Renal cortex interstitium (tissue), 15 donors: ENCODE data around the gene TUBB4A. TPM values are rescaled to one million over a fixed set of nuclear protein-coding genes. Genes with fewer than 3 reads are reported as not detected.
"Not testable (repeated sequence)": the region's sequence is repeated elsewhere in the genome, so short reads cannot be mapped to it uniquely, and the experiment has no call there.

Experiments
- DNase-seq, 11 donors: peaks; one replicate each; pipeline ENCODE4 v3.0.0-alpha.2; 2013; ENCODE audit warnings: low read depth in 9 of 11, low spot score in 4 of 11; ENCODE audit errors: extremely low read depth in 1 of 11
- long read RNA-seq, 16 experiments: transcript quantifications; one replicate each; lab custom pipeline, GENCODE V29; 2026
- polyA plus RNA-seq, 3 donors: library from polyadenylated mRNA; unstranded; fragments of 120-200 nt; gene quantifications; one replicate each; pipeline ENCODE4 v1.2.1, GENCODE V29; 2013; ENCODE audit not compliant: insufficient read length in 3 of 3

Gene TUBB4A
- 10 to 100 TPM; 29.5 to 34.2 (median 31.4) TPM for polyA plus RNA-seq
- long read RNA-seq, donor 1, transcript TUBB4A-201 (4 exons, 2,552 nt) = major isoform, 7 of 9 reads
- long read RNA-seq, donor 1, partial matches to known transcripts = 0 of 9 reads
- long read RNA-seq, donor 1, other reads (novel, unspliced or antisense) = 0 of 9 reads
- long read RNA-seq, donor 2, transcript TUBB4A-201 (4 exons, 2,552 nt) = major isoform, 16 of 17 reads
- long read RNA-seq, donor 2, partial matches to known transcripts = 0 of 17 reads
- long read RNA-seq, donor 2, other reads (novel, unspliced or antisense) = 0 of 17 reads
- long read RNA-seq, donor 3, transcript TUBB4A-201 (4 exons, 2,552 nt) = major isoform, 17 of 17 reads
- long read RNA-seq, donor 3, partial matches to known transcripts = 0 of 17 reads
- long read RNA-seq, donor 3, other reads (novel, unspliced or antisense) = 0 of 17 reads
- long read RNA-seq, donor 4, transcript TUBB4A-201 (4 exons, 2,552 nt) = major isoform, 10 of 10 reads
- long read RNA-seq, donor 4, partial matches to known transcripts = 0 of 10 reads
- long read RNA-seq, donor 4, other reads (novel, unspliced or antisense) = 0 of 10 reads
- long read RNA-seq, donor 5 = 0 reads
- long read RNA-seq, donor 6, transcript TUBB4A-201 (4 exons, 2,552 nt) = major isoform, 14 of 15 reads
- long read RNA-seq, donor 6, partial matches to known transcripts = 0 of 15 reads
- long read RNA-seq, donor 6, other reads (novel, unspliced or antisense) = 0 of 15 reads
- long read RNA-seq, donor 7, transcript TUBB4A-201 (4 exons, 2,552 nt) = major isoform, 6 of 7 reads
- long read RNA-seq, donor 7, partial matches to known transcripts = 0 of 7 reads
- long read RNA-seq, donor 7, other reads (novel, unspliced or antisense) = 0 of 7 reads
- long read RNA-seq, donor 8 = 0 reads
- long read RNA-seq, donor 9, transcript TUBB4A-201 (4 exons, 2,552 nt) = major isoform, 12 of 12 reads
- long read RNA-seq, donor 9, partial matches to known transcripts = 0 of 12 reads
- long read RNA-seq, donor 9, other reads (novel, unspliced or antisense) = 0 of 12 reads
- long read RNA-seq, donor 10, transcript TUBB4A-201 (4 exons, 2,552 nt) = major isoform, 12 of 12 reads
- long read RNA-seq, donor 10, partial matches to known transcripts = 0 of 12 reads
- long read RNA-seq, donor 10, other reads (novel, unspliced or antisense) = 0 of 12 reads
- long read RNA-seq, donor 11, transcript TUBB4A-201 (4 exons, 2,552 nt) = major isoform, 16 of 16 reads
- long read RNA-seq, donor 11, partial matches to known transcripts = 0 of 16 reads
- long read RNA-seq, donor 11, other reads (novel, unspliced or antisense) = 0 of 16 reads
- long read RNA-seq, donor 12, partial matches to known transcripts = 0 of 4 reads
- long read RNA-seq, donor 12, other reads (novel, unspliced or antisense) = 0 of 4 reads
- long read RNA-seq, donor 13 = 0 reads
- long read RNA-seq, donor 14, partial matches to known transcripts = 0 of 5 reads
- long read RNA-seq, donor 14, other reads (novel, unspliced or antisense) = 0 of 5 reads
- long read RNA-seq, donor 15, transcript TUBB4A-201 (4 exons, 2,552 nt) = major isoform, 5 of 5 reads
- long read RNA-seq, donor 15, partial matches to known transcripts = 0 of 5 reads
- long read RNA-seq, donor 15, other reads (novel, unspliced or antisense) = 0 of 5 reads
- long read RNA-seq, donor 16, transcript TUBB4A-201 (4 exons, 2,552 nt) = major isoform, 50 of 55 reads
- long read RNA-seq, donor 16, partial matches to known transcripts = 0 of 55 reads
- long read RNA-seq, donor 16, other reads (novel, unspliced or antisense) = 0 of 55 reads

DNA sequence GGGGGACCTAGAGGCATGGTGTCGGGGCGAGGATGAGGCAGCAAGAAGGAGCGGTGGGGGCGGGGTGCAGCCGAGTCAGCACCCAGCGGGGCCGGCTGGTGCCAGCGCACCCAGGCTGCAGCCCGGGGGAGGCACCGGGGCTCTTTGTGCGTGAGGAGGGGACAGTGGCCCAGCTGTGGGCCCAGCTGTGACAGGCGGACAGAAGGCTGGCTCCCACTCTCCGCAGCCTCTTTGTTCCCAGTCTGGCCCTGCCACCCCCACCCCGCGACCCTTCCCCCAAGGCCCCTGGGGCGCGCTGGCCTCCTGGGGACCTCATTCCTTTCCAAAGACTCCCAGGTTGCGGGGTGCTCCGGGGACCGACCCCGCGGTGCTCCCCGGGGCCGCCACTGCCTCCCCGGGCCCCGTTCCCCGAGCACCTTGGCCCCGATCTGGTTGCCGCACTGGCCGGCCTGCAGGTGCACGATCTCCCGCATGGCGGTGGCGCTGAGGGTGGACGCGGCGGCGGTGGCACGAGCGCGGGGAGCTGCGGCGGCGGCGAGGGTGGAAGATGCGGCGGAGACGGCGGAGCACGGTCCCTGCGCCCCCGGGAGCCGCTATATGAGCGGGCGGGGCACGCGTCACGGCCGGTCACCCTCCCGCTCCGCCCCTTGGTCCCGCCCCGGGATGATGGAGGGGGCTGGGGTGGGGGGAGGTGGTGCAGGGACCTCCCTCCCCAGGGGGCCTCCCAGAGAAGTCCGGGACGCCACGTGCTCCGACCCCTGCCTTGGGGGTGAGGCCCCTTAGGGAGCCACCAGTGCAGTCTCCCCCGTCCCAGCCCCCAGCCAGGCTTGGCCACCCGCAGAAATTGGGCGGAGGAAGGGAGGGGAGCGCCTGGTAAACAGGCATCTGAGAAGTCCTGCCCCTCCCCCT is at the start of gene TUBB4A:
TUBB4A (minus strand) TSS at position 570 of the 909 bp plus-strand sequence; CDS start at position 473, 97 bp downstream.
- no peak for DNase-seq

DNA sequence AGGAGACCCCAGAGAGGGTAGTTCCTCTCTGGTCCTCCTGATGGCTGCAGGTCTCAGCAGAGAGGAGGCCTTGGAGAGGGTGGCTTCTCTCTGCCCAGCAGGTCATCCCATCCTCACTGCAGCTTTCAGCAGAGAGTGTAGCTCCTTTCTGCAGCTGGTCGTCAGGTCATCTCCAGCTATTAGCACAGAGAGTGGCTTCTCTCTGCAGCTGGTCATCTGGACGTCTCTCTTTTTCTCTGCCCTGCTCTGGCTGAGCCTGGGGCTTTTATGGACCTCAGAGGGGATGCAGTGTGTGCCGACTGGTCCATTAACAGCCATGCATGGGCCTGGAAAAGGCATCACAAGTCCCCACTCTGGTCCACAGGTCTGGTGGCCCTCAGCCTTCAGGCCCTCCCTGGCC is 49.0 kb upstream of the TUBB4A start:
- no peak for DNase-seq

DNA sequence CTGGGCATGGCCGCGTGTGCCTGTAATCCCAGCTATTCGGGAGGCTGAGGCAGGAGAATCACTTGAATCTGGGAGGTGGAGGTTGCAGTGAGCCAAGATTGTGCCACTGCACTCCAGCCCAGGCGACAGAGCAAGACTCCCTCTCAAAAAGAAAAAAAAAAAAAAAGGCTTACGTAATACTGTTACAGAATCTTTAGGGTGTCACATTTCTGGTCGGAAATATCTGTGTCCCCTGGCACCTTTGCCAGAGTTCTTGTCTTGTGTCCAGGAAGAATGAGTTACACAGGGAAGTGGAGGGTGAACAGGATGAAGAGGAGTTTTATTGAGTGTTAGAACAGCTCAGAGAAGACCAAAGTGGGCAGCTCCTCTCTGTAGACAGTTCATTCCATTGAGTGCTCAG is 48.6 kb upstream of the TUBB4A start:
- DNase-seq = not testable (repeated sequence)

DNA sequence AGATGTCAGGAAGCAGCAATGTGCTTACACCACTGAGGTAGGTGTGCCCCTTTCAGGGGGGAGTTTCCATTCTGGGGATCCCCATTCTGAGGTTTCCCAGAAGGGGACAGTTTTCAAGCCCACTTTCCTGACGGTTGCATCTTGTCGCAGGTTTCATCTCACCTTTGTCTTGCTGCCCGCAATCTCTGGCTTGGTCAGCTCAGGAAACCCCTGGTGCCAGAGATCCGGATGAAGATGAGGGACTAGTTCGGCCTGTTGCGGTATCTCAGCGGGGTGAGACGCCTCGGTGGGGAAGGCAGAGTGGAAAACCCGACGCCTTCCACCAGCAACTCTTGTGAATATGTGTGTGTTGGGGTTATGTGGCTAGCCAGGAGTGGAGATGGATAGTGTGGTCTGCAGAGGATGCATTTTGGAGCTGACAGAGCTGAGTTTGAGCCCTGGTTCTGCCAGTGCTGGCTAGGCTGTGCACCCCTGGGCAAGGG is 41.8 kb upstream of the TUBB4A start:
- no peak for DNase-seq

DNA sequence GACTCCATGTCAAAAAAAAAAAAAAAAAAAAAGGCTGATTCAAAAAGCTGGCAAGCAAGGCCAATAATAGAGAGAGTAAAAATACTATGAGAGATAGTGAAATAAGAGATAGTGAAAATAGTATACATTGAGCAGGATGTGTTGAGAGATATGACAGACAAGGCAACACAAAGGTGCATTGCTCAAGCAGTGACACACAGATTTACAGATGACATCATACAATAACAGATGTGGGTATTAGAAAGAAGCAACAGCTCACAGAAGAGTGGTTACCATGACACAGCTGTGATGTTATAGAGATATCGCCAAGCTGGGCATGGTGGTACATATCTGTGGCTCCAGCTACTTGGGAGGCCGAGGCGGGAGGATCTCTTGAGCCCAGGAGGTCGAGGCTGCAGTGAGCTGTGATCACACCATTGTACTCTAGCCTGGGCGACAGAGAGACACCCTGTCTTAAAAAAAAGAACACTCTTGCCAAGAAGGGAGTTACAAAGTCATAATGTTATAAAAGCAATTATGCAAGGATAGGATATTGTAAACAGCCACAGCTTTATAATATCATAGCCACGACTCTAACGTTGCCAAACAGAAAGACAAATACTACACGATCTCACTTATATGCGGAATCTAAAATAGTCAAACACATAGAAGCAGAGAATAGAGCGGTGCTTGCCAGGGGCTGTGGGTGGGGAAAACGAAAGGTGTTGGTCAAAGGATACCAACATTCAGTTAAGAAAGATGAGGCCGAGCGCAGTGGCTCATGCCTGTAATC is 39.0 kb upstream of the TUBB4A start:
- no peak for DNase-seq

DNA sequence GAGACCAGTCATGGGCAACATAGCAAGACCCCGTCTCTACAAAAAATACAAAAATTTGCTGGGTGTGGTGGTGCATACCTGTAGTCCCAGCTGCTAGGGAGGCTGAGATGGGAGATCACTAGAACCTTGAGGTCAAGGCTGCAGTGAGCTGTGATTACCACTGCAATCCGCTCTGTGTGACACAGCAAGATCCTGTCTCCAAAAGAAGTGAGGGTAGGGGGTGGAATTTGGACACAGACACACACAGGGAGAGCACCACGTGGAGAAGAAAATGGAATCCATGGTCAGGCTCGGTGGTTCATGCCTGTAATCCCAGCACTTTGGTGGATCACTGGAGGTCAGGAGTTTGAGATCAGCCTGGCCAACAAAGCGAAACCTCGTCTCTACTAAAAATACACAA is 37.4 kb upstream of the TUBB4A start:
- no peak for DNase-seq

DNA sequence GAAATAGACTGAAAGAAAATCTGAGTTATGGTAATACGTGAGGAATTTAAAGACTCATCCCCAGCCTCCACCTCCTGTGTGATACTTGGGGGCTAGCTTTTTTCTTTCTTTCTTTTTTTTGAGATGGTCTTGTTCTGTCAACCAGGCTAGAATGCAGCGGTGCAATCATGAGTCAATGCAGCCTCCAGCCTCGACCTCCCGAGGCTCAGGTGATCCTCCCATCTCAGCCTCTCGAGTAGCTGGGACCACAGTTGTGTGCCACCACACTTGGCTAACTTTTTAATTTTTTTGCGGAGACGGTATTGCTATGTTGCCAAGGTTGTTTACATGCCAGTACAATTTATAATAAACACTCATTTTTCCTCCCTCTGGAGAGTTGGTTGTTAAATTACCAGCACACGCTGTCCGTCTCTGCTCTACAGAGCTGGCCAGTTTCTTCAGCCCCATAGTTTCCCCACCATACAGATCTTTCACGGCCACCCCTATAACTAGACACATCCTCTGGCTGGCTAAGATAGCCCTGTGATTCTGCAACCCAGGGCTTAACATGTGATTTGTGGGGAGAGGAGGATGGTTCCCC is 33.5 kb upstream of the TUBB4A start:
- DNase-seq = no peak

DNA sequence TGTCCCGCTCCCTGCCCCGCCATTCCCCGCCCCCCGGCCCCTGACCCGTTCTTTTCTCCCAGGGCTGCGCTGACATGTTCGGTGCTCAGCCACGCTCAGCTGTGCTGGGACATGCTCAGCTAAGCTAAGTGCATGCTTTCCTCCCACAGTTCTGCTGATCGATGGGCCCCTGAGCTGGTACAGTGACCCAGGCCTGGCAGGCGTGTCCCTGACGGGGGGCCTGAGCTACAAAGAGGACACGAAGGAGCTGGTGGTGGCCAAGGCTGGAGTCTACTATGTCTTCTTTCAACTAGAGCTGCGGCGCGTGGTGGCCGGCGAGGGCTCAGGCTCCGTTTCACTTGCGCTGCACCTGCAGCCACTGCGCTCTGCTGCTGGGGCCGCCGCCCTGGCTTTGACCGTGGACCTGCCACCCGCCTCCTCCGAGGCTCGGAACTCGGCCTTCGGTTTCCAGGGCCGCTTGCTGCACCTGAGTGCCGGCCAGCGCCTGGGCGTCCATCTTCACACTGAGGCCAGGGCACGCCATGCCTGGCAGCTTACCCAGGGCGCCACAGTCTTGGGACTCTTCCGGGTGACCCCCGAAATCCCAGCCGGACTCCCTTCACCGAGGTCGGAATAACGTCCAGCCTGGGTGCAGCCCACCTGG is 32.5 kb upstream of the TUBB4A start:
- DNase-seq = no peak

DNA sequence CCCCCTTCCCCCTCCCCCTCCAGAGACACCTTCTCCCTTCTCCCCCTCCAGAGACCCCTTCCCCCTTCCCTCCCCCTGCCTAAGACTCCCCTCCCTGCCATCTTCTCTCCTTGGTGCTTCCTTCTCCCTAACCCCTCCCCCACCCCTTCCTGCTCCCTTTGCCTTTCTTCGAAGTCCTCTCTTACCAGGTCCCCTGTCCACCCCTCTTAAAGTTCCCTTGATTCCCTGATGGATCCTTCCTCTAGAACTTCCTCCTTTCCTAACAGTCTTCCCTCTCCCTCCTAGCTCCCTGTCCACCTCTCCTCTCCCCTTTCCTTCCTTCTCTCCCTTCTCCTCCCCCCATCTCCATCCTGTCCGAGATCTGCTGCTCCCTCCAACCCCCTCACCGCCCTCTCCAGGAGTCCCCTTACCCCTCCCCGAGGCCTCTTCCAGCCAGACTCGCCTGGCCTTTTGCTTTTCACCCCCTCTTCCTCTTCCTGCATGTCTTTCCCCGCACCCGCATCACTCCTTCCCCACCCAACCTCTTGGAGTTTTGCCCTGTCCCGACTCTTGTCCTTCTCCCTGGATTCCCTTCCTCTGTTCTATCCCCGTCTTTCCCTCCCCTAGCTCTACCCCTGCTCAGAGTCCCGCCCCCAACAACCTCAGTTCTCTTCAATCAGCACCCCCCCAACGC is 31.8 kb upstream of the TUBB4A start:
- DNase-seq = no peak

DNA sequence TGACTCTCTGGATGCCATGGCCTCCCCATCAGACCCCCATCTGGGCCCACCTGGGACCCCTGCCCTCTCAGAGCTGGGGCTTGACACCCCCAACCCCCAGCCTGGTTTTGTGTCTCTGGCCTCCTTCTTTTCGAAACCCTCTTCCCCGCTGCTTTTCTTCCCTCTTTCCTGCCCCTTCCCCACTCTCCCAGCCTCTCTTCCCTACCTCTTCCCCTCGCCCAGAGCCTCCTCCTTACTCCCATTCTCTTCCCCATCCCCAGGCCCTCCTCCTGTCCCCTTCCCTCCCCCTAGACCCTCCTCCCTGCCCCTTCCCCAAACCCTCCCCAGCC is 30.9 kb upstream of the TUBB4A start:
- no peak for DNase-seq

DNA sequence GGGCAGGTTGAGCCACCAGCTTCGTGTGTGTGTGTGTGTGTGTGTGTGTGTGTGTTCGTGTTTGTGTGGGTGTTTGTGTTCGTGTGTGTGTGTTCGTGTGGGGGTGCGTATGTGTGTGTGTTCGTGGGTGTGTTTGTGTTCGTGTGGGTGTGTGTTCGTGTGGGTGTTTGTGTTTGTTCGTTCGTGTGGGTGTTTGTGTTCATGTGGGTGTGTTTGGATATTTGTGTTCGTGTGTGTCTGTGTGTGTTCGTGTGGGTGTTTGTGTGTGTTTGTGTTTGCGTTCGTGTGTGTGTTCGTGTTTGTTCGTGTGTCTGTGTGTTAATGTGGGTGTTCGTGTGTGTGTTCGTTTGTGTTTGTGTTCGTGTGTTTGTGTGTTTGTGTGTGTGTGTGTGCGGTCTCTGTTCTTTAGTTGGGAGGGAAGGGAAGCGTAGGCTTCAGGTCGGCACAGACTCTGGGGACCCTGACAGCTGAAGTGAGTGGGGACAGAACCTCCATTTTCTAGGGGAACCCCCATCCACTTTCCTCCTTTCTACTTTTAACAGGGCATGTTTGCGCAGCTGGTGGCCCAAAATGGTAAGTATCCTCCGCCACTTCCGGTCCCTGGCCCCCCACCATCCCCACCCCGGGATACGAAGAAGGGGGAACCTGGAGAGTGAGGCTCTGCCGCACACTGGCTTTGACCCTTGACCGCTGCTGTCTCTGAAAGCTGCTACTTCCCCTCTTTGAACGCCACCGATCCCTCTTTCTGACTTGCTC is 30.3 kb upstream of the TUBB4A start:
- no peak for DNase-seq

DNA sequence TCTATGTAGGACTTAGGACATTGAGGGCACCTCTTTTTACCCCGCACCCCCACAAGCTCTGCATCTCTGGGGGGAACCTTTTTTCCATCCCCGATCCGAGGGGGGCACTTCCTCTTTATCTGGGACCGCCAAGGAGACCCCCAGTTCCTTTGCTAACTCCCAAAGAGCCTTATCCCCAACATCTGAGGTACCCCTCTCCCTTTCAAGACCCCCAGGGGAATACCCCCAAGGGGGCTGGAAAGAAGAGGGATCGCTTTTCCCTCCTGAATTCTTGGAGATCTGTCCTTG is 29.8 kb upstream of the TUBB4A start:
- DNase-seq = no peak

DNA sequence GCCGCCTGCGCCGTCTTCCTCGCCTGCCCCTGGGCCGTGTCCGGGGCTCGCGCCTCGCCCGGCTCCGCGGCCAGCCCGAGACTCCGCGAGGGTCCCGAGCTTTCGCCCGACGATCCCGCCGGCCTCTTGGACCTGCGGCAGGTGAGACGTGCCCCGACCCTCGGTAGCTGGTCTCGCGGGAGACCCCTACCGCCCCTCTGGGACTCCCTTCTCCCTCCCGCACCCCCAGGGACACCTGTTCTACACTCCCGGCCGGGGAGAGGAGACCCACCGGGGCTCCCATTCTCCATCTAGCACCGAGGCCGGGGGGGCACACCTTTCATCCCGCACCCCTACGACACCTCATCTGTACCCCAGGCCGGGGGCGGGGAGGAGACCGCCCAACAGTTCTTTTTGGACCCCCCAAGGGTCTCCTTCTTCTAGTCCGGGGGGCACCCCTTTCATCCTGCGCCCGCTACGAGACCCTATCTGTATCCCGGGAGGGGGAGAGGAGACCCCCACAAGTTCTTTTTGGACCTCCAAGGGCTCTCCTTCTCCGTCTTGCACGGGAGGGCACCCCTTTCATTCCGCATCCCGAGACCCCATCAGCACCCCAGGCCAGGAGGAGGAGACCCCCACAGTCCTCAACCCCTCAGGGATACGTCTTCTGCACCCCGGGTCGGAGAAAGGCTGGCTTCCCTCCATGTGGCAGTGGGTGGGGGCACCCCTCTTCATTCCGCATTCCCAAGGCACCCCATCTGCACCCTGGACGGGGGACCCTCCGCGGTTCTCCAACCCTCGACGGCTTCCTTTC is 29.2 kb upstream of the TUBB4A start:
- DNase-seq = no peak
